Naive thymus-derived CD4-positive, alpha-beta T cell (primary cell): ENCODE results near the gene KSR1. TPM values are rescaled to one million over a fixed set of nuclear protein-coding genes. Genes with fewer than 3 reads are reported as not detected.
"Not testable (repeated sequence)": the region's sequence is repeated elsewhere in the genome, so short reads cannot be mapped to it uniquely, and the experiment has no call there.

Experiments used
- ATAC-seq: fragments of 150-1000 bp; cut with Tn5 transposase; 2 replicates; pipeline ENCODE4 v1.10.0; 2021; ENCODE audit warnings: mild to moderate bottlenecking, moderate library complexity
- CTCF ChIA-PET: fragments of 350-600 bp; sonication (Branson Sonifier 250); formaldehyde crosslinking; loops from one replicate; lab custom pipeline; 2021; ENCODE audit warnings: antibody characterized with exemption; lab: Charles Lee
- POLR2A ChIA-PET: fragments of 350-600 bp; sonication (Branson Sonifier 250); formaldehyde crosslinking; loops from one replicate; lab custom pipeline; 2021; ENCODE audit warnings: antibody characterized with exemption, inconsistent platforms; lab: Charles Lee
- DNase-seq, 9 donors: peaks; one replicate each; pipeline versions ENCODE4 v3.0.0 to v3.0.0-alpha.2; 2020 to 2022; ENCODE audit warnings: mixed read lengths in 1 of 9
- H3K27ac ChIP-seq: one replicate; pipeline ENCODE4 v1.7.0; 2013; ENCODE audit warnings: mild to moderate bottlenecking, low read depth, low read length, moderate library complexity
- H3K27me3 ChIP-seq, 2 donors: one replicate each; pipeline ENCODE4 v1.7.0; 2013; ENCODE audit warnings: low read length in 2 of 2, mild to moderate bottlenecking in 2 of 2, moderate library complexity in 2 of 2; ENCODE audit not compliant: control insufficient read depth in 2 of 2, insufficient read depth in 2 of 2
- H3K36me3 ChIP-seq, 3 experiments: 1 replicate in 2 of 3; 2 replicates in 1 of 3; pipeline ENCODE4 v1.7.0; 2013; ENCODE audit warnings: low read length in 3 of 3, mild to moderate bottlenecking in 3 of 3, moderate library complexity in 1 of 3; ENCODE audit not compliant: insufficient read depth in 3 of 3, control insufficient read depth in 2 of 3
- H3K4me1 ChIP-seq, 2 donors: one replicate each; pipeline ENCODE4 v1.7.0; 2013; ENCODE audit warnings: low read length in 2 of 2, mild to moderate bottlenecking in 2 of 2, moderate library complexity in 1 of 2; ENCODE audit not compliant: control insufficient read depth in 2 of 2, insufficient read depth in 2 of 2
- H3K4me3 ChIP-seq: 2 replicates; pipeline ENCODE4 v1.7.0; 2013; ENCODE audit warnings: mild to moderate bottlenecking, low read length
- H3K9me3 ChIP-seq, 3 experiments: 1 replicate in 2 of 3; 2 replicates in 1 of 3; pipeline ENCODE4 v1.7.0; 2013; ENCODE audit warnings: low read length in 3 of 3; ENCODE audit not compliant: control insufficient read depth in 2 of 3
- H3K27ac Mint-ChIP-seq, 9 donors: one replicate each; pipeline ENCODE4 v1.8.0; 2020 to 2022; ENCODE audit warnings: mixed read lengths in 9 of 9, mild to moderate bottlenecking in 8 of 9, moderate library complexity in 5 of 9, inconsistent platforms in 2 of 9
- H3K27me3 Mint-ChIP-seq, 5 donors: one replicate each; pipeline ENCODE4 v1.8.0; 2021 to 2022; ENCODE audit warnings: mixed read lengths in 5 of 5, mild to moderate bottlenecking in 1 of 5
- H3K36me3 Mint-ChIP-seq, 5 donors: one replicate each; pipeline ENCODE4 v1.8.0; 2020 to 2022; ENCODE audit warnings: mixed read lengths in 5 of 5, mild to moderate bottlenecking in 3 of 5, inconsistent platforms in 1 of 5
- H3K4me1 Mint-ChIP-seq, 7 donors: one replicate each; pipeline ENCODE4 v1.8.0; 2020 to 2022; ENCODE audit warnings: mixed read lengths in 7 of 7, mild to moderate bottlenecking in 3 of 7, inconsistent platforms in 1 of 7
- H3K4me3 Mint-ChIP-seq, 10 donors: one replicate each; pipeline ENCODE4 v1.8.0; 2020 to 2022; ENCODE audit warnings: mild to moderate bottlenecking in 10 of 10, mixed read lengths in 10 of 10, moderate library complexity in 6 of 10, inconsistent platforms in 2 of 10
- H3K9me3 Mint-ChIP-seq, 11 donors: one replicate each; pipeline ENCODE4 v1.8.0; 2020 to 2022; ENCODE audit warnings: mixed read lengths in 11 of 11, mild to moderate bottlenecking in 4 of 11, inconsistent platforms in 1 of 11, moderate library complexity in 1 of 11
- intact Hi-C, 2 donors: fragments of 100-400 bp; cut with micrococcal nuclease; formaldehyde crosslinking; loops; one replicate each; pipeline ENCODE4 v1.15.1; 2023
- polyA plus RNA-seq, 2 donors: library from polyadenylated mRNA; unstranded; fragments of 300-500 nt; fragmentation: Illumina TruSeq; gene quantifications; one replicate each; pipeline ENCODE4 v1.2.3, GENCODE V29; 2021
- total RNA-seq, 6 experiments: library from RNA in 5 of 6; stranded (reverse) in 5 of 6; gene quantifications; 1 replicate in 5 of 6; 2 replicates in 1 of 6; pipeline ENCODE4 v1.2.3 and lab custom pipeline; 2021 to 2026

KSR1 gene
- total and polyA plus RNA-seq, 7 experiments from 2014 or later: 0.52 to 96.4 (median 23.3) TPM

DNA sequence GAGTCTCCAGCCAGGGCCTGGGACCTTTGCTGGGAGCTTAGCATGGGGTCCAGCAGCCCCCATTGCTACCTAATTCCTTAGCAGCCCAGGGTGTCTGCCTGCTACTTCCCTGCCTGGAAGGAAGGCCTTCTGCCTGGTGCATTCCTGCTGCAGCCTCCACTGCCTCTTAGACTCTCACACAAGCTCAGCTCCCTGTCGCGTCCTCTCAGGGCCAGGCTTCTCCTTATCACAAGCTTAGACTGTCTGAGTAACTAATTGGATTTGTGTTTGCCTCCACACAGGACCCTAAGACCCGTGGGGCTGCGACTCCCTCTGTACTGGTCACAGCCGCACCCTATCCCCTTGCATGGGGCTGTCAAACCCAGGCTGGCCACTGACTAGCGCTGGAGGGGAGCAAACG is 181.6 kb downstream of the KSR1 start:
- H3K27ac Mint-ChIP-seq, H3K9me3 ChIP-seq, H3K27ac ChIP-seq, H3K4me3 ChIP-seq, H3K4me3 Mint-ChIP-seq, H3K27me3 ChIP-seq, H3K4me1 ChIP-seq, H3K27me3 Mint-ChIP-seq, POLR2A ChIA-PET, DNase-seq, H3K9me3 Mint-ChIP-seq, CTCF ChIA-PET, ATAC-seq: not testable (repeated sequence)
- Mint-ChIP-seq H3K4me1 (peaks cover 13 to 28% (median 18%) of the 10 kb centered on the region in 7 donors), H3K36me3 (peaks cover 3 to 24% (median 13%) of the 10 kb centered on the region in 5 donors)
- intact Hi-C loops: loop anchor here in 1 of 2 donors (10.0 kb wide), 1 partner anchor 183 kb away; the partner anchor contains the start of gene KSR1
- peaks cover 0 to 25% (median 4%) of the 10 kb centered on the region in 3 experiments for H3K36me3 ChIP-seq

DNA sequence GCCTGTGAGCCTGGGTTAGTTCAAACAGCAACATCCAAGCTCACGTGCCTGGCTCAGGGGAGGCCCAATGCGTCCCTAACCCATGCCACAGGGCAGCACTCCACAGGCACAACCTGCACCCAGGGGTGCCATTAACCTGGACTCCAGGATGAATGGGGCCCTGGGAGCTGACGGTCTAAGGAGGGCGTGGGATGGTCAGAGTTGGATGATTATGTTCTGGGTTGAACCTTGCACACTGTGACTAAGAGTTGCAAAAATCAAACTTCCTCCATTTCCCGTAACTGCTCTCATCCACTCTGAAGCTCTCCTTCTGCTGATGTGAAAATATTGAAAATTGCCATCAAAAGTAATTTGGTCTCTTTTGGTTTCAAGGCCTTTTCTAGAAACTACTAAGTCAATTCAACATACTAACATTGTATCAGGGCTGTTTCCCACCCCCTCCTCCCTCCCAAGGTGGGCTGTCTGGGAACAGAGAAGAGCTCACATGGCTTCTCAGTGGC is 182.2 kb downstream of the KSR1 start:
- H3K4me3 ChIP-seq, ATAC-seq, H3K27ac Mint-ChIP-seq, H3K27ac ChIP-seq, H3K9me3 ChIP-seq, H3K4me1 ChIP-seq, H3K27me3 Mint-ChIP-seq, H3K4me3 Mint-ChIP-seq, H3K9me3 Mint-ChIP-seq, H3K27me3 ChIP-seq, DNase-seq, POLR2A ChIA-PET, CTCF ChIA-PET: not testable (repeated sequence)
- Mint-ChIP-seq H3K4me1 (peaks cover 13 to 22% (median 16%) of the 10 kb centered on the region in 7 donors), H3K36me3 (peaks cover 3 to 24% (median 13%) of the 10 kb centered on the region in 5 donors)
- peaks cover 0 to 25% (median 4%) of the 10 kb centered on the region in 3 experiments for H3K36me3 ChIP-seq
- intact Hi-C loops: loop anchor here in 1 of 2 donors (10.0 kb wide), 1 partner anchor 184 kb away; the partner anchor contains the start of gene KSR1

DNA sequence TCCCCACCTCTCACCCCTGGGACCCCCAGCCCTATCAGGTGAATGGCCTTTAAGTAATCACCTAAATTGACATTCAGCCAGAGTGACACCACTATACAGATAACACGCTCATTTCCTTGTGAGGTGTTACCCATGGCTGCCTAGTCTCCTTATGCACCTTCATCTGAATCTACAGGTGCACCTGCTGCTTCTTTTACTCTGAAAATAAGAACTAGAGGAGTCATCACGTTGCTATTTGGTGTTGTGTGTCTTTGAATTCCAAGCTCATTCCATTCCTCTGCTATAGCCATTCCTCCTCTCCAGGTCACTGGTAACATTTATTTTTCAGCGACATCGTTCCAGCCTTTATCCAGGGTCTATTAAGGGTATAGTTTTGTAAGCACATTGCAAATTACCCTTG is 184.5 kb downstream of the KSR1 start:
- Histone ChIP-seq H3K9me3 (no peaks in the 10 kb centered on the region), H3K27ac (no peak overlapping the region), H3K36me3 (peaks cover 0 to 25% (median 4%) of the 10 kb centered on the region in 3 experiments), H3K4me1 (no peaks in the 10 kb centered on the region), H3K4me3 (no peak overlapping the region), H3K27me3 (no peaks in the 10 kb centered on the region)
- DNase-seq (no peak), ATAC-seq (no peak)
- Mint-ChIP-seq H3K4me1 (peaks cover 0 to 4% (median under 1%) of the 10 kb centered on the region in 7 donors), H3K36me3 (peaks cover 3 to 29% (median 11%) of the 10 kb centered on the region in 5 donors), H3K9me3 (no peaks in the 10 kb centered on the region), H3K27me3 (no peaks in the 10 kb centered on the region), H3K27ac (no peak overlapping the region), H3K4me3 (no peak overlapping the region)
- CTCF ChIA-PET: no interaction called here
- POLR2A ChIA-PET: no interaction called here
- intact Hi-C loops: no loop called here

DNA sequence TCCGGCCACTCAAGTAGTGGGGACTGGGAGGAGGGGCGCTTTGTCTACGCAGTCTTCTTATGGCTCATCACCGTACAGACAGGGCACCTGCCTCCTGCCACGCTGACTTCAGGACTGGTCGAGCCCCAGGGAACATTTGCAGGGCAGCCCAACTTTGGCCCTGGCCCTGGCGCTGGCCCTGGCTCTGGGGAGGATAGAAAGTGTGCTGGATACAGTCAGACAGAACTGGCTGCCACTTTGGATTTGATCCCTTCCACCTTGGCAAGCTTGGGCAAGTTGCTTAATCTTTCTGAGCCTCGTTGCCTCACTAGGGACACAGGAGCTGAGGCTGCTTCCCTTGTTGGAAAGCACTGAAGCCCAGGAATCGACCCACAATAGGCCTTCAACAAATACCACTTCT is 188.3 kb downstream of the KSR1 start:
- Mint-ChIP-seq H3K9me3 (no peaks in the 10 kb centered on the region), H3K4me3 (no peak overlapping the region), H3K27ac (no peak overlapping the region), H3K4me1 (peaks cover 0 to 6% (median 0%) of the 10 kb centered on the region in 7 donors), H3K27me3 (no peaks in the 10 kb centered on the region), H3K36me3 (peaks cover 3 to 28% (median 15%) of the 10 kb centered on the region in 5 donors)
- Histone ChIP-seq H3K9me3 (no peaks in the 10 kb centered on the region), H3K4me3 (no peak overlapping the region), H3K27ac (no peak overlapping the region), H3K27me3 (no peaks in the 10 kb centered on the region), H3K36me3 (peaks cover 0 to 35% (median 4%) of the 10 kb centered on the region in 3 experiments), H3K4me1 (no peaks in the 10 kb centered on the region)
- DNase-seq: no peak
- intact Hi-C loops: no loop called here
- ChIA-PET POLR2A (no interaction called here), CTCF (interaction anchor here (0.7 kb wide), 1 partner anchor 76 kb away, joined by 3 read pairs; no protein-coding TSS in a partner anchor)
- no peak for ATAC-seq

DNA sequence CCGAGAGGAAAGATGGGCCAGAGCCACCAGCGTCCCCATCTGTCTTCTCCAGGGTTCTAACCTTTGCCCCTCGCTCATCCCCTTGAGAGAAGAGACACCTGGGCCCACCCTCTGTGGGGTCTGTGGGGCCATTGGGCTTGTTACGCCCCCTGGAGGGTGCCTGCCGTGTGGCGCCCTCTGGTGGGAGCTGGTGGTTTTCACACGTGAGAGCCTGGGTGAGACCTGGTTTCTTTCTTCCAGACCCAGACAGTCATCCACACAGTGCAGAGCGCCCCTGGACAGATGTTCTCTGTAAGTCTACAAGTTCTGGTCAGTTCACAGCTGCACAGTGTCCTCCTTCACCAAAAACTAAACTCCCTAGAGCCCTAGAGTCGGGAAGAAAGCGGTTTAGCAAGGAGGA is 189.4 kb downstream of the KSR1 start:
- H3K27me3 ChIP-seq, H3K27ac Mint-ChIP-seq, H3K9me3 Mint-ChIP-seq, POLR2A ChIA-PET, intact Hi-C loops, H3K9me3 ChIP-seq, DNase-seq, H3K4me1 Mint-ChIP-seq, H3K4me3 ChIP-seq, CTCF ChIA-PET, H3K4me3 Mint-ChIP-seq, H3K4me1 ChIP-seq, H3K27me3 Mint-ChIP-seq, H3K27ac ChIP-seq: not testable (repeated sequence)
- ATAC-seq: peak; percentile 75
- peaks cover 0 to 25% (median 3%) of the 10 kb centered on the region in 3 experiments for H3K36me3 ChIP-seq
- H3K36me3 Mint-ChIP-seq: peaks cover 3 to 22% (median 13%) of the 10 kb centered on the region in 5 donors

DNA sequence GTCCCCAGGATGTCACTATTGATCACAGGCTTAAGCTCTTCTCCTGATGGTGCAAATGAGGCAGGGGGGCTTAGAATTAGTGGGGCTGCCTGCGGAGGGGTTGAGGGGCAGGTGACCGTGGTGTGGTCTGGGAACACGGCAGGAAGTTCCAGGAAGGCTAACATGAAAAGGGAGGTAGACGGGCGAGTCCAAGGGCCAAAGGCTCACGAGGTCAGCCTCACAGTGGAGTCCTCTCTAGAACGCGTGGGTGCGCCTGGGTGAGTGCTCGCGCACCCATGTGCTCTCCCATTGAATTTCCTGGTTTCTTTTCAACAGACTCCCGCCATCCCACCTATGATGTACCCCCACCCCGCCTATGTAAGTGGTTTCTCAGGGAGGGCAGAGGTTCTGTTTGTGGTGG is 190.0 kb downstream of the KSR1 start:
- ChIA-PET POLR2A (no interaction called here), CTCF (no interaction called here)
- peaks cover 0 to 20% (median 0%) of the 10 kb centered on the region in 3 experiments for H3K36me3 ChIP-seq
- no peaks in the 10 kb centered on the region for H3K27me3 Mint-ChIP-seq
- H3K4me1 ChIP-seq: no peaks in the 10 kb centered on the region
- H3K27ac Mint-ChIP-seq: no peak overlapping the region
- H3K9me3 Mint-ChIP-seq: no peaks in the 10 kb centered on the region
- H3K4me3 Mint-ChIP-seq: no peak overlapping the region
- peaks cover 0 to 6% (median 0%) of the 10 kb centered on the region in 7 donors for H3K4me1 Mint-ChIP-seq
- ATAC-seq (no peak), DNase-seq (no peak)
- intact Hi-C loops: no loop called here
- no peak overlapping the region for H3K4me3 ChIP-seq
- no peaks in the 10 kb centered on the region for H3K27me3 ChIP-seq
- H3K9me3 ChIP-seq: no peaks in the 10 kb centered on the region
- no peak overlapping the region for H3K27ac ChIP-seq
- H3K36me3 Mint-ChIP-seq: peaks cover 3 to 18% (median 11%) of the 10 kb centered on the region in 5 donors

DNA sequence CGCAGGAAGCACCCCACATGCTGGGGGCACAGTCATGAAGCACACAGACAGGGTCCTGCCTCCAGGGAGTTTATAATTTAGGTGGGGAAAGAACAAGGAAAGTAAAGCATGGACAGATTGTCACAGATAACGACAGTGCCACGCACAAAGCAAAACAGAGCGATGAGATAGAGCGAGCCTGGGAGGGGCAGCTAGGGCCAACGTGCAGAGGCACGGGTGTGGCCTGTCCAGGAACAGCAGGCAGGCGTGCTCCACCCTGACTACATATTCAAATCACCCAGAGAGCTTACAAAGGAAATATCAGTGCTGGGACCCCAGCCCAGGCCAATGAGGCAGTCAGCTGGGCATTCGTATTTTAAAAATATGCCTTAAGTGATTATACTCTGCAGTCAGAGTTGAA is 191.5 kb downstream of the KSR1 start:
- ATAC-seq (no peak), DNase-seq (no peak)
- Histone ChIP-seq H3K27ac (no peak overlapping the region), H3K27me3 (no peaks in the 10 kb centered on the region), H3K4me3 (no peak overlapping the region), H3K36me3 (peaks cover 0 to 20% (median 0%) of the 10 kb centered on the region in 3 experiments), H3K4me1 (no peaks in the 10 kb centered on the region), H3K9me3 (no peaks in the 10 kb centered on the region)
- peaks cover 0 to 2% (median 0%) of the 10 kb centered on the region in 11 donors for H3K9me3 Mint-ChIP-seq
- peaks cover 0 to 11% (median 9%) of the 10 kb centered on the region in 5 donors for H3K36me3 Mint-ChIP-seq
- intact Hi-C loops: no loop called here
- CTCF ChIA-PET: interaction anchor here (1.3 kb wide), 1 partner anchor 10 kb away, joined by 4 read pairs; no protein-coding TSS in a partner anchor
- no peak overlapping the region for H3K4me3 Mint-ChIP-seq
- peak overlapping the region in 1 of 9 donors; percentile 41 for H3K27ac Mint-ChIP-seq
- no peaks in the 10 kb centered on the region for H3K27me3 Mint-ChIP-seq
- POLR2A ChIA-PET: no interaction called here
- peaks cover 0 to 10% (median 3%) of the 10 kb centered on the region in 7 donors for H3K4me1 Mint-ChIP-seq
